Endothelial cell of umbilical vein (primary cell): ENCODE results near the gene L3MBTL2.
"Not testable (repeated sequence)": the region's sequence is repeated elsewhere in the genome, so short reads cannot be mapped to it uniquely, and the experiment has no call there.

ENCODE experiments used
- TF ChIP-seq, protein P1 (sequence below), 2 donors: IDR thresholded peaks; 1 replicate in 1 of 2; 2 replicates in 1 of 2; pipeline ENCODE4 v1.5.1; 2011; ENCODE audit warnings: low read length in 2 of 2, mild to moderate bottlenecking in 2 of 2, moderate library complexity in 2 of 2, control low read depth in 1 of 2, inconsistent platforms in 1 of 2, low read depth in 1 of 2; ENCODE audit not compliant: insufficient read depth in 1 of 2; ENCODE audit errors: extremely low read depth in 1 of 2
- TF ChIP-seq, protein P2 (sequence below): IDR thresholded peaks from 2 replicates; pipeline ENCODE4 v1.6.1; 2011; ENCODE audit not compliant: insufficient read depth, insufficient read length

DNA sequence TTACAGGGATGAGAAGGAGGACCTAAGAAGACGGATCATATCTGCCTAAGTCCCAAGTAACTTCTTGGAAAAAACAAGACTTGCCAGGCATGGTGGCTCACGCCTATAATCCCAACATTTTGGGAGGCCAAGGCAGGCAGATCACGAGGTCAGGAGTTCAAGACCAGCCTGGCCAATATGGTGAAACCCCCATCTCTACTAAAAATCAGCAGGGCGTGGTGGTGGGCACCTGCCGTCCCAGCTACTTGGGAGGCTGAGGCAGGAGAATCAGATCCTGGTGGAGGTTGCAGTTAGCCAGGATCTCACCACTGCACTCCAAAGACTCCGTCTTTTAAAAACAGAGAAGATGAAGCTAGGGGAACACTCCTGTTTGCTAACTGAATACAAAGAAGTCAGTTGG lies 24.8 kb upstream of the L3MBTL2 start:
- TF ChIP-seq, protein P1, sequence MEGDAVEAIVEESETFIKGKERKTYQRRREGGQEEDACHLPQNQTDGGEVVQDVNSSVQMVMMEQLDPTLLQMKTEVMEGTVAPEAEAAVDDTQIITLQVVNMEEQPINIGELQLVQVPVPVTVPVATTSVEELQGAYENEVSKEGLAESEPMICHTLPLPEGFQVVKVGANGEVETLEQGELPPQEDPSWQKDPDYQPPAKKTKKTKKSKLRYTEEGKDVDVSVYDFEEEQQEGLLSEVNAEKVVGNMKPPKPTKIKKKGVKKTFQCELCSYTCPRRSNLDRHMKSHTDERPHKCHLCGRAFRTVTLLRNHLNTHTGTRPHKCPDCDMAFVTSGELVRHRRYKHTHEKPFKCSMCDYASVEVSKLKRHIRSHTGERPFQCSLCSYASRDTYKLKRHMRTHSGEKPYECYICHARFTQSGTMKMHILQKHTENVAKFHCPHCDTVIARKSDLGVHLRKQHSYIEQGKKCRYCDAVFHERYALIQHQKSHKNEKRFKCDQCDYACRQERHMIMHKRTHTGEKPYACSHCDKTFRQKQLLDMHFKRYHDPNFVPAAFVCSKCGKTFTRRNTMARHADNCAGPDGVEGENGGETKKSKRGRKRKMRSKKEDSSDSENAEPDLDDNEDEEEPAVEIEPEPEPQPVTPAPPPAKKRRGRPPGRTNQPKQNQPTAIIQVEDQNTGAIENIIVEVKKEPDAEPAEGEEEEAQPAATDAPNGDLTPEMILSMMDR (IDR thresholded peaks at IDR 0.05; ENCODE audit: extremely low read depth in 1 of 2, insufficient read depth in 1 of 2, low read depth in 1 of 2, low read length in 2 of 2) = not testable (repeated sequence)
- TF ChIP-seq, protein P2, sequence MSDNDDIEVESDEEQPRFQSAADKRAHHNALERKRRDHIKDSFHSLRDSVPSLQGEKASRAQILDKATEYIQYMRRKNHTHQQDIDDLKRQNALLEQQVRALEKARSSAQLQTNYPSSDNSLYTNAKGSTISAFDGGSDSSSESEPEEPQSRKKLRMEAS = not testable (repeated sequence)
